GM19328 (cell line): ENCODE measurements around the gene SP4.

Source experiments
- ATAC-seq: cut with Tn5 transposase; IDR thresholded peaks from one replicate; pipeline ENCODE4 v1.9.1; 2021; ENCODE audit warnings: mild to moderate bottlenecking, moderate library complexity; ENCODE audit not compliant: unreplicated experiment

SP4 gene

DNA sequence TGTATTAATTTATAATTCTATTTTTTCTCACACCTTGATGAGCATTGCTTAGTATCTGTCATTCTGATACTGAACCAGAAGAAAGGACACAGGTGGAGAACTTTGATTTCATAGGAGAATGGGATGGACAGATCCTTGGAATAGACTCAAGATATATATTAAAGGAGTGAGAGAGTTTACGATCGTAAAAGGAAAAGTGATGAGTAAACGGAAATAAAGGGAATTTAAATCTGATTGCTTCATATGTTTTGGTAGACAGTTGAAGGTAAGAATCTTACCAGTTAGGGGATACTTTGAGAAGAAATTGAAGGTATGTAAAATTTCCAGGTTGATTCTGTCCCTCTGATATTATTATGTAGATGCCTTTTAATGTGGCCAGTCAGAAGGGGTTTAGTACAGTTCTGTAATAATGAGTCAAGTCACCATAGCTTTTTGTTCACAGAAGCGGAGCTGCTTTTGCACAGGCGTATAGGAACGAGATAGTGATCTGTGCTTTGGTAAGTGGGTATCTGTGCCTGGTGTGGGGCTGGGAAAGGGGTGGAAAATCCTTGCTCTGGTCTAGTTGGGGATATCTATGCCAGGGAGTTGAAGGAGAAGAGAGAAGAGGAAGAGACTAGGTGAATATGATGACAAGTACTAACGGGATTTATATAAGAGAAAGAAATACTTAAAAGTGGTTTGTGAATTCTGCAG is 15.4 kb downstream of the SP4 start:
- no peak for ATAC-seq

DNA sequence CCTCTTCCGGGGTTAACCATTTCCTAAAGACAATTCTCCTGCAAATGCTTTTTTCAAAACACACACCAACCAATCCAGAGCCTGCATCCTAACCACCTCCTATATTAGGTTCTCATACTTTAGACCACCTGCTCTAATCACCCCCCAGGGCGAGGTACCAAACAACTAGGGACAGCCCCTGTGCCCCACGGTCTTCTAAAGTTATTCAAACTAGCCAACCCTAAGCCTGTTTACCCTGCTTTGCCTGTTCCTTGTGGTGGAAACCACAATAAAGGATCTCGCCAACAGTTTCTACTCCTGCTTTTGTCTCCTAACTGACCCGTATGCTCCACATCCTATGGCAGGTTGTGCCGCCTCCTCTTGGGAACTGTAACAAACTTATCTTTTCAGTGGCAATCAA is 21.1 kb downstream of the SP4 start:
- no peak for ATAC-seq

DNA sequence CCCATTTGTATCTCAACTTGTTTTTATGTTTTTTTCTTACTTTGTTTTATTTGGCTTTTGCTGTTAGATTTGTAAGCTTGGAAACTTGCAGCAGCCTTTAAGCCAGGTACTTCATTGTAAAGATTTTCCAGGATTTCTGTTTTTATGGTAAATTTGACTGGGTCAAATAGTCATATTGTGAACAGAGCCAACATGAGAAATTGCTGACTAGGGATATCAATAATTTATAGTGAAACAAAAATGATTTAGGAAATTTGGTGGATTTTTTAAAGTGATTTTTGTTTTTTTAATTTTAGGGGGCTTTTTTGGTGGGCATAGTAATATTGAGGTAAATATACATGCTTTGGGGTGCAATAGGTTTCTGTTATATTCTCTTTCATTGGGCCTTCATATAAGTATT is 22.2 kb downstream of the SP4 start:
- ATAC-seq, result no peak

DNA sequence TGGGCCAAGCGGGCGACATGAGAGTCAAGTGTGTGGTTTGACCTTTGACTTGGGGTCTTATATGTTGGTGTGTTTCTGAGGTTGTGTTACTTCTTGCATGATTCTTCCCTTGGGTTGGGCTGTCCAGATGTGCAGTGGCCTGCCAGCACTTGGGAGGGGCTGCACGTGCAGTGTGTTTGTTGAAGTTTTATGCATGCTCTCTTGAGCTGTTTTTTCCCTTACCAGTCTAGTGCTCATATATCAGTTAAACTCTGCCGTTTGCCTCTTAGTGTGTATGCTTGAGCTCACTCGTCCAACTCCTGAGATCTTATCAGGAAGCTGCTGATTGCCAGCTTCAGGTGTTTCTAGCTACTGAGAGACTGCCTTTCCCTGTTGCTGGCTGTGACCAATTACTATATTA is 23.1 kb downstream of the SP4 start:
- no peak for ATAC-seq

DNA sequence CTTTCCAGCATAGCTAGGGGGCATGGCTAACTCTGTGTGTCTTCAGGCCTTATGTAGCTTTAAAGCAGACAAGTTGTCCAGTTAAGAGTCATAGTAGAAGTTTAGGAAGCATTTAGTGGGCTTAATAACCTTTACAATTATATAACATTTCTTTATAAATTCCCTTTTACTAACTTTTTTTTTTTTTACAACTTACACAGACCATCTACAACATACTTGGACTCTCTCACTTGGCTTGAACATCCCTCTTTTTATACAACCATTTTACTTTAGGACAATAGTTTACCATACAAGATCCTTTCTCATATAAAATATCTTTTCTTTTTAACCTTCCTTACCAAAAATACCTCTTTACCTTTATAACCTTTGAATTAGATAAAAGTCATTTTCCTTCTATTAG is 26.3 kb downstream of the SP4 start:
- no peak for ATAC-seq

DNA sequence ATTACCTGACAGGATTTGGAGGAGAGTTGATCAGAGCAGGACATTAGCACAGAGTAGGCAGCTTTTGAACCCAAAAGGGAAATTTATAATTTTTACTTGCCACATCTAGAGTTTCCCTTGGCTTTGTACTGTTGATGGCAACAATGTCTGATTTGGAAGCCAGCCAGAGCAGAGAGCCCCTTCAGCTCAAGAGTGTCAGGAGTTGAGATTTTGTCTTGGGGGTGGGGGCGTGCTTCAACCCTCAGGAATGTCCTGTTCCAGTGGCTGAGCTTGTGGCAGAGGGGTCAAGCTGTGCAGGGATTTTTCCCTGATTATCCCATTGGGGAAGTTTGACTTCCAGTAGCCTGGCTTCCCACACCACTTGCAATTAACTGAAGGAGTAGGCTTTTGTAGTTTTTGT is 27.0 kb downstream of the SP4 start:
- no peak for ATAC-seq

DNA sequence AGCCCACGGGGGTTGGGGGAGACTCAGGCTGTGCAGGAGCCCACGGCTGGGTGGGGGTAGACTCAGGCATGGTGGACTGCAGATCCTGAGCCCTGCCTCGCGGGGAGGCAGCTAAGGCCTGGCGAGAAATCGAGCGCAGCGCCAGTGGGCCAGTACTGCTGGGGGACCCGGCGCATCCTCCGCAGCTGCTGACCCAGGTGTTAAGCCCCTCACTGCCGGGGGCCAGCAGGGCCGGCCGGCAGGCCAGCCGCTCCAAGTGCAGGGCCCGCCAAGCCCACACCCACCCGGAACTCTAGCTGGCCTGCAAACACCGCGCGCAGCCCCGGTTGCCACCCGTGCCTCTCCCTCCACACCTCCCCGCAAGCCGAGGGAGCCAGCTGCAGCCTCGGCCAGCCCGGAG is 33.4 kb downstream of the SP4 start:
- no peak for ATAC-seq

DNA sequence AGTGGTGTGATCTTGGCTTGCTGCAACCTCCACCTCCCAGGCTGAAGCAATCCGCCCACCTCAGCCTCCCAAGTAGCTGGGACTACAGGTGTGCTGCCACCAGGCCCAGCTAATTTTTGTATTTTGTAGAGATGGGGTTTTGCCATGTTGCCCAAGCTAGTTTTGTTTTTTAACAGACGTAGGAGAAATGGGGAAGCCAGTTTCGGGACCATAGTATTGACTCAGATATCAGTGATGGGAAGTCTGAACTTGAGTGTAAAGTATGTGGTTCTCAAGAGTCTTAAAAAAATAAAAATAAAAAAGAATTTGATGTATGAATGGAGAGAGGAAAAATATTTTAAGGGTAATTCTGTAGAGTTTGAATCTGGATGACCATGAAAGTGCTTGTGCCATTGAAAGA is 34.2 kb downstream of the SP4 start:
- ATAC-seq, result no peak

DNA sequence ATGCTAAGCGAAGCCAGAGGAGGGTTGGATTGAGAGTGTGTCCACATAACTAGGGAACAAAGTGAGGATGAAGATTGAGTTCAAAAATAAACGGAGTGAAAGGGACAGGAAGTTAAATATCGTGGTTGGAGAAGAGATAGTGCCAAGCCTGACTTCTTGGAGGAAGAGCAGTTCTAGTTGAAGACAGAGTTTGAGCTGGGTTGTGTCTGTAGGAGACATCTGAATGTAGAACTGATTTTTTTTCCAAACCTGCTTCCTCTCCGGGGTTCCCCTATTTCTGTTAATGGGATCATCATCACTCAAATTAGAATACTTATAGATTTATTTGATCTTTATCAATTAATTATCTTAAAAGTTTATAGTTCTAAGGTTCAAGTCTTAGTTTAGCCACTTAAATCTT is 35.6 kb downstream of the SP4 start:
- no peak for ATAC-seq

DNA sequence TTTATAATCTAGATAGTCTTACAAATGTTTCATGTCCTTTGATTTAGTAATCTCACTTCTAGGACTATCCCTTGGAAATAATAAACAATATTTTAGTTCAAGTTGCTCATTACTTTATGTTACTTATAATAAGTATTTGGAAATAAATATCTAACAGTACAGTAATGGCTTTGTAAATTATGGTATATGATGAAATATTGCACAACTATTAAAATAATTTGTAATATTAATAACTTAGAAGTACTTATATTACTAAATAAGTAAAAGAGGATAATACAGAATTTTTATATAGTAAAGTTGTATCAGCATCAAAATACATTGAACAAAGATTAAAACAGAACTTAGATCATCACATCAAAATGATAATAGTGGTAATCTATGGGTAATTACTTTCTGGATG is 41.1 kb downstream of the SP4 start:
- no peak for ATAC-seq

DNA sequence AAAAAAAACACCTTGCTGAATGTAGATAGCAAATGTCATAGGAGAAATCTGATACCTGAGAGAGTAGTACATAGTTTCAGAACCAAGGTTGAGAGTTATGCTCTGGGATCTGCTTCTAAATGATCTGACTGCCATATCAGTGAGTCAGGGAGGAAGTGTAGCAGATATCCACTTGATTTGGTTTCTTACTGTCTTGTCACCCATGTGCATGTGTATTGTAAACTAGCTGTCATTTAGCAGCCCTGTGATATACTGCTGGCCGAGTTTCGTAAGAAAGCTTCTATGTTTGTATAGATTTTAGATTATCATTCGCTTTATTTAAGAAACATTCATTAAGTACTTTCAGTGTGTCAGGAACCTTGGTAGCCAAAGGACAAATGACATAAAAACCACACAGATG is 42.0 kb downstream of the SP4 start:
- no peak for ATAC-seq

DNA sequence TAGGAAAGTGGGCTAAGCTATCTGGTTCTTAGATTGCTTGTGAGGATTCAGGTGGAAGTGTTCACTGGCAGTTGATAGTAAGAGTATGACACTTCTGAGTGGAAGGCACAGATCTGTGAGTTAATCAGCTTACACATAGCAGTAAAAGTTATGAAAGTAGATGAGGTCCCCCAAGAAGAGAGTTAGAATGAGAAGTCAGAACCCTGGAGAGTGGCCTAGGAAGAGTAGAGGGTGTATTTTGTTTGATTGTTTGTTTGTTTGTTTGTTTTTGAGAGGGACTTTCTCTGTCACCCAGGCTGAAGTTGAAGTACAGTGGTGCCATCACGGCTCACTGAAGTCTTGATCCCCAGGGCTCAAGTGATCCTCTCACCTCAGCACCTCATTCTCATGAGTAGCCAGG is 44.1 kb downstream of the SP4 start:
- no peak for ATAC-seq

DNA sequence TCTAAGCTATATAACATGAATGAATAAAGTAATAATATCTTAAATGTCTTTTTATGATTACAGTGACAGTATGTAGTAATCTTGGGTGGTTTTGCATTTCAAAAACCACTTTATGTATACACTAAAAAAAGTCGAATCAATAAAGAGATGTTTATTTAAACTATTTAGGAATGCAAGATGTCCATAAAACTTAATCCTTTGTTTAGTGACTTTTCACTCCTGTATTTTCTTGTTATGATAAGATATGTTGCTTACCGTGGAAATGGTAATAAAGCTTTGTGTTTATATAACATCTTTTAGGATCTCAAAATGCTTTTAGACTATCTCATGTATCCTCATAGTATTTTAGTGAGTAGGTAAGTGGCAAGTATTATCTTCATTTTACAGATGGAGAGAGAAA is 48.5 kb downstream of the SP4 start:
- no peak for ATAC-seq

DNA sequence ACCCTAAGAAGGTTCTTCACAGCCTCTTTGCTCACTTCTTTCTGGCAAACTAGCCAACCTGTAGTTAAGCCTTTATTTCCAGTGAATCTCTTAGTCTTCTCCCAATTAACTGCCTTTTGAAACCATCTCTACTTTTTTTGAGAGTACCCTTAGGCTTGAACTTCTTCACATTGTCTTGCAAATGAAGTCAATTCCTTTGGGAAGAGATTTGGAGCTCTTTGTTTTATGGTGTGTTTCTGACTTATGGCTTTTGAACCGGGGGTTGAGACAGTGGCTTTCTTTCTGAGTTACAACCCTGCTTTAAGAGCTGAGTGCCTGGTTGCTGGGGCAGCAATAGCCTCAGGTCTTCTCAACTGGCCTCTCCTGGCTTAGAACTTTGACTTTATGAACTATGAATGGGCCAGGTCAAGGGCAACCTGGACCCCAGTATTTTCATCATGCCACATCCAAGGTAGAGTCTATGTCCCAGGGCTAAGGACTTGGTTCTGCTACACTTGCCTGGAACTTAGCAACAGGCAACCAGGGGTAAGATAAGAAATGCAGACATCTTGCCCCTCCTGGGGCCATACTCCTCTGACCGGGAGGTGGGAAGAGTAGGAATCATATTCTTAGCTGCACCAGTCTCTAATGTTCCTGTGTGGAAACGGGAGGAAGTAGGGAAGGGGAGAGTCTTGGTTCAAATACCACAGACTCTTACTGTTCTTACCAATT is 53.0 kb downstream of the SP4 start:
- no peak for ATAC-seq

DNA sequence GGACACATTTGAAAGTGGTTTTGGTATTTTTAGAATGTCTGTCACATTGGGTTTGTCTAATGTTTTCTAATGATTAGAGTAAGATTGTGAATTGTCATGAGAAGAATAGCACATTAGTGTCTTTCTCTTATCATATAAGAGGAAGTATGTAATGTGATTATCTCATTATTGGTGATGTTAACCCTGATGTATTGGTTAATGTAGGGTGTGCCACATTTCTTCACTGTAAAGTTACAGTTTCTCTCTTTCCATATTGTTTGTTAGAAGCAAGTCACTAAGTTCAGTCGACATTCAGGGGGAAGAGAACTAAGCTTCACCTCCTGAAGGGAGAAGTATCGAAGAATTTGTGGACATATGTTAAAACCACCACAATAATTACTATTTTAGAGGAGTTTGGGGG is 58.6 kb downstream of the SP4 start:
- ATAC-seq, result no peak

DNA sequence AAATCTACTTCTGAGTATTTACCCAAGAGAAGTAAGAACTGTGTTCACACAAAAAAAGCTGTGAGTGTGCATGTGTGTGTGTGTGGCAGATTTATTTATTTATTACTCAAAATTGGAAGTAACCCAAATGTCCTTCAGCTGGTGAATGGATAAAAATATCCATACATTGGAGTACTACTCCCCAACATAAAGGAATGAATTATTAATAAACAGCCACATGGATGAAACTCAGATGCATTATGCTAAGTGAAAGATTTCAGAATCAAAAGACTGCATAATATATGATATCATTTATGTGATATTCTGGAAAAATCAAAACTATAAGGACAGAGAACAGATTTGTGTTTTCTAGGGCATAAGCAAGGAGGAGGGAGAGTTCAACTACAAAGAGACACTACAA is 67.8 kb downstream of the SP4 start:
- no peak for ATAC-seq

DNA sequence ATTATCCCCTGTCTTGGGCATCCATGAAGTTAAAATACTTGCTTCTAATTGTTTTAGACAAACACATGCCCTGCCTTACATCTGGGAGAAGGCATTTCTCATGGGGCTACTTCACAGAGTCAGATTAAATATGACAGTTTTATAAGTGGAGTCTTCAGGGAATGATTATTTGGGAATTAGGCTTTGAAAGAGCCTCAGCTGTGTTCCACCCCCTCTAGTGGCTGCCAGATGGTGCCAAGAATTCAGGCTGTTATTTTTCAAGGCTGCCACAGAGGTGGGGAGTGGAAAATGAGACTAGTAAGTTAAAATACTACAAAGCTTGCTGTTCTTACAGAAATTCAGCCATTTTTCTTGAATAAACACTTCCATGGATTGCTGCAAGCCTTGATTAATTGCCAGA is 69.2 kb downstream of the SP4 start:
- no peak for ATAC-seq

DNA sequence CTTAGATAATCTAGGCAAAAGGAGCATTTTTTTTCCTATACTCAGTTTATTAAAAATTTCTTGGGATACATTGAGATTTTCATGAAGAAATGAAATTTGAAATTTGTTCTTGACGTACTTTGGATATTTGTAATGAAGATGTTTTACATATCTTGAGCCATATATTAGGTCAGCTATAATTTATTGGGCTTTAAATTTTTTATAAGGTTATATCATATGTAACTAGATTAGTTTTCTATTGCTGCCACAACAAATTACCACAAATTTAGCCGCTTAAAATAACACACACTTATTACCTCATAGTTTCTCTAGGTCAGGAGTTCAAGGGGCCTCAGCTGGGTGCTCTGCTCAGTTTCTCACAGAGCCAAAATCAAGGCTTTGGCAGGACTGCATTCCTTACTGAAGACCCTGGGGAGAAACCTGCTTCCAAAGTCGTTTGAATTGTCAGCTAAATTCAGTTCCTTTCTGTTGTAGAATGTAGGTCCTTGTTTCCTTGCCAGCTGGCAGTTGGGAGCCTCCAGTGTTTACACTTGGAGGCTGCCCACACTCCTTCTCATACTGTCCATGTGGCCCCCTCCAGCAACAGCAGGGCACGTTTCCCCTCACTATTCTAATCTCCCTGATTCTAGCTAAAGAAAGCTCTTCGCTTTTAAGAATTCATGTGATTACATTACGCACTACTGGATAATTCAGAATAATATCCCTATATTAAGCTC is 72.4 kb downstream of the SP4 start:
- no peak for ATAC-seq

DNA sequence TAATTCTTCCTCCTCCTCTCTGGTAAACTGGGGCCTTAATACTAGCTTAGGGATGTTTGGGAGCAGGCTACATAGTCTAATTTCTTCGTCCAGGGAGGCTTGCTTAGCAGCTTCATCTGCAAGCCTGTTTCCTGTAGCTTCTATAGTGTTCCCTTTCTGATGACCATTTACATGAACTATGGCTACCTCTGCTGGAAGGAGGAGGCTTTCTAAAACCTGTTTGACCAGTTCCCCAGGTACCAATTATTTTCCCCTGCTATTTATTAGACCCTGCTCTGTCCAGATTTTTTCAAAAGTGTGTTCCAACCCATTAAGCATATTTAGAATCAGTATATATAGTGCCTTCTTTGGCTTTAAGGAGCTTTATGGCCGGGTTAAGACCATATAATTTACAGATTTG is 76.1 kb downstream of the SP4 start:
- ATAC-seq, result no peak

DNA sequence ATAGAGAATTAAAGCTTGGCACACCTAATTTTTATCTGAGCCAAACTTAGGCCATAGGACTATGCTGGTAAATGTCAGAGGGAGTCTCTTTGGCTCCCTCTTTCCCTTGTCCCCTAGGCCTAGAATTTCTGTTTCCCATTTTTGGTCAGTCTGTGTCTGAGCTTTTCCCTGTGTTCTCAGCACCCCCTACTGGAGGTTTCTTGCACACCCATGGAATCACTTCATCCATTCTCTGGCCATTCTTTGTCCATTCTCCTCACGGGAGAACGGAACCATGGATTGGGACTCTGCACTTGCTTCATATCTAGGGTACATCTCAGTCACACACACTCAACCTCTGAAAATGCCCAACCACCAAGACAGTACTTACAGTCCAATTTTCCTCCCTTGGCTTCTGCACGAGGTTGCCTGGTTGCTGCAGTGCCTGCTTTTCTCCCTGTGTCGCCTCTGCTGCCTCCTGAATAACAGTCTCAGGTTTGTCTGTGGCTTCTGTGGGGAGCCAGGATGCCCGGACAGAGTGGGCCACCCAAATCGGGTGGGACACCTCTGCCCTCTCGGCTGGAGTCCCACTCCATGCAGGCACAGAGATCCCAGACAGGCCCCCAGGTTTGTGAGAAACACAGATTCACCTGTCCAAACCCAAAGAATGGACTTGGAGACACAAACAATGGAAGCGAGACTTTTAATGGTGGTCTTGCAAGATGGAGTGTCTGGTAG is 79.9 kb downstream of the SP4 start:
- ATAC-seq, result no peak

DNA sequence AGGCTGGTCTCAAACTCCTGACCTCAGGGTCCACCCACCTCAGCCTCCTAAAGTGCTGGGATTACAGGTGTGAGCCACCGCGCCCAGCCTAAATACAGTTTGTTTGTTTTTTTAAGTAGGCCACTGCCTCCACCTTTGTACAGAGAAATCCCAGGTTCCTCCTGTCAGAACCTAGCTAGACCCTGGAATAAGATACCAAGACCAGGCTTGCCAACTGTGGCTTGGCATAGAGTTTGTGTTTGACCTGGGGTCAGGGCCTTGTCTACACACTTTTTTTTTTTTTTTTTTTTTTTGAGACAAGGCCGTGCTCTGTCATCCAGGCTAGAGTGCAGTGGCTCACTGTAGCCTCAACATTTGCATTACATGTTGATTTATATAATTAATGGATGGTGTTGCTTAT is 80.7 kb downstream of the SP4 start:
- ATAC-seq, result no peak

DNA sequence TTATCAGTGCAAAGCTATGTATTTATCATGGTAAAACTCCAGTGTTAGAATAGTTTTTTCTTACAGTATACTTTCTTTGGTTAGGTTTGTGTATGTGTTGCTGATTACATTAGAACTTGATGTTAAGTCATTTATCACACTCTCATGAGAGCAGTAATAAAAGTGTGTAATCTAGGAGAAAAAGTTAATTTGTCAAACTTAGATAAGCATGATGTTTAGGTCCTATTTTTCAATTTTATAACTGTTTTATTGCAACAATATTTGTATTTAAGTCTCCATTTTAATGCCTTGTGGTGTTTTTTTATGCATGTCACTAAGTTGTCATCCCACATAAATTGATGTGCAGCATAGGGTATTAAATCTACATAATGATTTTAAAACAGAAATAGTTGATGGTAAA is 86.2 kb downstream of the SP4 start:
- no peak for ATAC-seq
